ENCODE measurements around the gene PGK2. TPM values are rescaled to one million over a fixed set of nuclear protein-coding genes. Genes with fewer than 3 reads are reported as not detected.

Gene PGK2
- total and polyA plus RNA-seq, 2 of the 8 experiments (the other 6 are each of a cell fraction or from before 2014, with no cell fraction given) = not detected

DNA sequence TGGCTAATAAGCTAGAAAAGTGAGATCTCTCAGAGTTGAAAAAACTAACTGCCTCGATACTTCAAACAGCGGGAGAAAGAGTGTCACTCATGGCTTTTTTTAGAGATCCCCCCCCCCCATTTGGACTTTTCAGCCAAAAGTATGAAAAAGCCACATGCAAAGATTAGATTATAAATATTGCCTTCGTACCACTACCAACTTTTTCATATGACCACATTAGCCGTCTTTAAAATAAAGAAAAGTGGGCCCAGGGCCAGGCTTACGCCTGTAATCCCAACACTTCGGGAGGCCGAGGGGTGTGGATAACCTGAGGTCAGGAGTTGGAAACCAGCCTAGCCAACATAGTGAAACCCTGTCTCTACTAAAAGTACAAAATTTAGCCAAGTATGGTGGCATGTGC lies 4.4 kb downstream of the PGK2 start (continued):
- TF ChIP-seq, protein P1, sequence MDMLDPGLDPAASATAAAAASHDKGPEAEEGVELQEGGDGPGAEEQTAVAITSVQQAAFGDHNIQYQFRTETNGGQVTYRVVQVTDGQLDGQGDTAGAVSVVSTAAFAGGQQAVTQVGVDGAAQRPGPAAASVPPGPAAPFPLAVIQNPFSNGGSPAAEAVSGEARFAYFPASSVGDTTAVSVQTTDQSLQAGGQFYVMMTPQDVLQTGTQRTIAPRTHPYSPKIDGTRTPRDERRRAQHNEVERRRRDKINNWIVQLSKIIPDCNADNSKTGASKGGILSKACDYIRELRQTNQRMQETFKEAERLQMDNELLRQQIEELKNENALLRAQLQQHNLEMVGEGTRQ (IDR thresholded peaks at IDR 0.05; ENCODE audit: low read length) = no peak
- TF ChIP-seq KDM1A (IDR thresholded peaks at IDR 0.05; ENCODE audit: borderline replicate concordance, low read length) = no peak
- TF ChIP-seq CBX5 (IDR thresholded peaks at IDR 0.05; ENCODE audit: low read depth, low read length) = no peak
- no peak for TF ChIP-seq RXRA (IDR thresholded peaks at IDR 0.05; ENCODE audit: insufficient read depth, low read depth, low read length)

All from H1 (cell line).